ENCODE results near the gene ZNF48.

ZNF48 gene

DNA sequence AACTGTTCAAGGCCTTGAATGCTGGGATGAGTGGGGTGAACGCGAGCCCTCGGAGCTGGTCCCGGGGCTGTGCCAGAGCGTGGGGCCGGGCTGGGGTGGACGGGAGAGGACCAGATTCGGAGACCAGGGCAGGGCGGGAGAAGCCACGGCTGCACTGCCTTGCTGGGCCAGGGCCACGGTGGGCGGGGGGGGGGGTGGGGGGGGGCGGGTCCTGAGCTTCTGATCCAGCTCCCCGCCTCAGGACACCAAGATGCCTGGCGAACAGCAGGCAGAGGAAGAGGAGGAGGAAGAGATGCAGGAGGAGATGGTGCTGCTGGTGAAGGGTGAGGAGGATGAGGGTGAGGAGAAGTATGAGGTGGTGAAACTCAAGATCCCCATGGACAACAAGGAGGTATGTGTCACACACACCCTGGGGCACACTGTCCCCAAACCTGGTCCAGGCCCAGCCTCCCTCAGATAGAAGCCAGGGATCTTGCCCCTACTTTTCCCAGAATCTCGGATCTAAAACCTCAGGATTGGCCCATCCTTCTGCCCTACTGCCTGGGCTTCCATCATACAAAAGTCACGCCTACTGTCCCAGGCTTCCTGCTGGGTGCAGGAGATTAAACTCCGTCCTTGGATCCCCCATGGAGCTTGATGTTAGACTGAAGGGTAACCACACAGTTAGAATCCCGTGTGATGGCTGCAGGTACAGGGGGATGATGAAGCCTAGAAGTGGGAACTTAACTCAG lies 12.7 kb downstream of the ZNF48 start:
- Histone ChIP-seq H3K4me2 (ENCODE audit: low read length) (peak overlapping the region; percentile 79), H3K4me1 (ENCODE audit: low read length) (peaks cover 22% of the 10 kb centered on the region), H3K4me3 (ENCODE audit: low read length) (peak overlapping the region; percentile 94), H3K79me2 (ENCODE audit: low read length) (peaks cover 8% of the 10 kb centered on the region; the same call in 1 of the 2 replicates), H3K27ac (ENCODE audit: low read length) (no peak overlapping the region; the same call in 1 of the 2 replicates), H3K27me3 (ENCODE audit: low read depth, low read length) (no peaks in the 10 kb centered on the region), H2AFZ (ENCODE audit: low read depth, low read length) (no peak overlapping the region), H3K9me3 (ENCODE audit: insufficient read depth, low read length) (no peaks in the 10 kb centered on the region), H3K36me3 (replicated peaks; ENCODE audit: low read depth, low read length) (peaks cover 10% of the 10 kb centered on the region), H3K9ac (ENCODE audit: low read length) (peak overlapping the region; percentile 84), H4K20me1 (ENCODE audit: insufficient read depth, low read length) (no peaks in the 10 kb centered on the region)
- no peak for TF ChIP-seq EZH2phosphoT487 (IDR thresholded peaks at IDR 0.05; ENCODE audit: low read depth)
- TF ChIP-seq, protein P1, sequence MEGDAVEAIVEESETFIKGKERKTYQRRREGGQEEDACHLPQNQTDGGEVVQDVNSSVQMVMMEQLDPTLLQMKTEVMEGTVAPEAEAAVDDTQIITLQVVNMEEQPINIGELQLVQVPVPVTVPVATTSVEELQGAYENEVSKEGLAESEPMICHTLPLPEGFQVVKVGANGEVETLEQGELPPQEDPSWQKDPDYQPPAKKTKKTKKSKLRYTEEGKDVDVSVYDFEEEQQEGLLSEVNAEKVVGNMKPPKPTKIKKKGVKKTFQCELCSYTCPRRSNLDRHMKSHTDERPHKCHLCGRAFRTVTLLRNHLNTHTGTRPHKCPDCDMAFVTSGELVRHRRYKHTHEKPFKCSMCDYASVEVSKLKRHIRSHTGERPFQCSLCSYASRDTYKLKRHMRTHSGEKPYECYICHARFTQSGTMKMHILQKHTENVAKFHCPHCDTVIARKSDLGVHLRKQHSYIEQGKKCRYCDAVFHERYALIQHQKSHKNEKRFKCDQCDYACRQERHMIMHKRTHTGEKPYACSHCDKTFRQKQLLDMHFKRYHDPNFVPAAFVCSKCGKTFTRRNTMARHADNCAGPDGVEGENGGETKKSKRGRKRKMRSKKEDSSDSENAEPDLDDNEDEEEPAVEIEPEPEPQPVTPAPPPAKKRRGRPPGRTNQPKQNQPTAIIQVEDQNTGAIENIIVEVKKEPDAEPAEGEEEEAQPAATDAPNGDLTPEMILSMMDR (IDR thresholded peaks at IDR 0.05; ENCODE audit: low read depth, low read length): no peak

DNA sequence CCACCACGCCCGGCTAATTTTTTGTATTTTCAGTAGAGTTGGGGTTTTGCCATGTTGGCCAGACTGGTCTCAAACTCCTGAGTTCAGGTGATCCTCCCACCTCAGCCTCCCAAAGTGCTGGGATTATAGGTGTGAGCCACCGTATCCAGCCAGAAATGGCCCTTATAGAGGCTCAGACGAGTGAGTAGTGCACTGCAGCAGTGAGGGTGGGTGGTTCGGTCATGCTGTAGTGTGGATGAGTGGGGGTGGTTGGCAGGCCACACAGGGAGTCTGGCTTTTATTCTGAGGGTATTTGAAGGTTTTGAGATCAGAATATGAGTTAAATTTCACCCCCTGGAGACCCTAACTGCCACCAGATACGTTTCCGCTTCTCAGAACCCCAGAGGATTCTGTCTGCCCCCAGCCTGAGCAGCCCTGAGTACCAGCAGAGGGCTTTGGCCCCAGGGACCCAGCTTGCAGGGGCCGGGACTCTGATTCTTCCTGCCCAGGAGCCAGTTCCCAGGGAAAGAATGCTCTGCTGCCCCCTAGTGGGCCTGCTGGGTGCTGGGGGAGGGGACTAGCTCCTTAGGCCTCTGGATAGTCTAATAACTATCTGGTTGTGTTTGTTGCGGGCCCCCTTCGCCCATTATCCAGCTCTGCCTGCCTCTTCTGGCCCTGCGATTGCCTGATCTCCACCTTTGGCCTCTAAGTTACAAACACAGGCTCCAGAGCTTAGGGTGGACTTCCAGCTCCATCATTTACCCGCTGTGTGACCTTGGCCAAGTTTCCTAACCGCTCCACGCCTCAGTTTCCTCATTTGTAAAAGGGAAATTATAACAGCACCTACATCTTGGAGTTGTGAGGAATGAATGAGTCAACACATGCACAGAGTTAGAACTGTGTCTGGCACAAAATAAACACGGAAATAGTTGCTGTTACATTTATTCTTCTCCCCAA lies 14.2 kb downstream of the ZNF48 start:
- no peaks in the 10 kb centered on the region for H4K20me1 ChIP-seq (ENCODE audit: insufficient read depth, low read length)
- H3K27me3 ChIP-seq (ENCODE audit: low read depth, low read length): no peaks in the 10 kb centered on the region
- H3K4me3 ChIP-seq (ENCODE audit: low read length): no peak overlapping the region
- peaks cover 15% of the 10 kb centered on the region for H3K36me3 ChIP-seq (replicated peaks; ENCODE audit: low read depth, low read length)
- peak overlapping the region; percentile 34 for H3K4me2 ChIP-seq (ENCODE audit: low read length)
- H3K9me3 ChIP-seq (ENCODE audit: insufficient read depth, low read length): no peaks in the 10 kb centered on the region
- H2AFZ ChIP-seq (ENCODE audit: low read depth, low read length): no peak overlapping the region
- no peak for TF ChIP-seq EZH2phosphoT487 (IDR thresholded peaks at IDR 0.05; ENCODE audit: low read depth)
- TF ChIP-seq, protein P1 (IDR thresholded peaks at IDR 0.05; ENCODE audit: low read depth, low read length): peak; percentile 89
- H3K27ac ChIP-seq (ENCODE audit: low read length): peak overlapping the region; percentile 40; the same call in 1 of the 2 replicates
- peaks cover 8% of the 10 kb centered on the region; the same call in 1 of the 2 replicates for H3K79me2 ChIP-seq (ENCODE audit: low read length)
- H3K9ac ChIP-seq (ENCODE audit: low read length): no peak overlapping the region; the same call in 1 of the 2 replicates
- H3K4me1 ChIP-seq (ENCODE audit: low read length): peaks cover 34% of the 10 kb centered on the region

DNA sequence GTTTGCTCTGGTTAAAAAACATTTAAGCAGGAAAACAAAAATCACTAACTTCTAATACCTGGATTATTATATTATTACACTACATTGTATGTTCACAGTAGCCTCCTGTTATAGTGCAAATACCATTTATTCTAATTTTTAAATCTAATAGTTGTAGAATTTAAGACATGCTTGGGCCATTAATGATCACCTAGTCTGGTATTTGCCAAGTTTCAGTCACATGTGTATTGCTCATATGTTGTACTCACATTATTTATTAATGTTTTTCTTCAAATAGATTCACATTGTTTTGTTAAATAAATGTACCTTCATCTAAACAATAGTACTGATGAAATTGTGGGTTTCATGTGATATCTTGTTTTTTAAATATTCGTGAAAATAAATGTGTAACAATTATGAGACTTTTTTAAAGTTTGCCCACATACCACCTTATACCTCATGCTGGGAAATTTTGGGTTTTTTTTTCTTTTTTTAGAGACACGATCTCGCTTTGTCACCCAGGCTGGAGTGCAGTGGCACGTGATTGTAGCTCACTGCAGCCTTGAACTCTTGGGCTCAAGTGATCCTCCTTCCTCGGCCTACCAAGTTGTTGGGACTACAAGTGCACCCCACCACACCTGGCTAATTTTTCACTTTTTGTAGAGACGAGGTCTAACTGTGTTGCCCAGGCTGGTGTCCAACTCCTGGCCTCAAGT lies 18.0 kb downstream of the ZNF48 start:
- H3K4me3 ChIP-seq (ENCODE audit: low read length): no peak overlapping the region
- peaks cover 30% of the 10 kb centered on the region for H3K79me2 ChIP-seq (ENCODE audit: low read length)
- no peaks in the 10 kb centered on the region for H3K9me3 ChIP-seq (ENCODE audit: insufficient read depth, low read length)
- peaks cover 27% of the 10 kb centered on the region for H3K4me1 ChIP-seq (ENCODE audit: low read length)
- no peaks in the 10 kb centered on the region for H3K27me3 ChIP-seq (ENCODE audit: low read depth, low read length)
- H3K4me2 ChIP-seq (ENCODE audit: low read length): no peak overlapping the region
- peaks cover 5% of the 10 kb centered on the region; the same call in 1 of the 2 replicates for H4K20me1 ChIP-seq (ENCODE audit: insufficient read depth, low read length)
- H3K9ac ChIP-seq (ENCODE audit: low read length): no peak overlapping the region
- H3K36me3 ChIP-seq (replicated peaks; ENCODE audit: low read depth, low read length): peaks cover 27% of the 10 kb centered on the region
- peak overlapping the region; percentile 5; the same call in 1 of the 2 replicates for H3K27ac ChIP-seq (ENCODE audit: low read length)
- no peak for TF ChIP-seq EZH2phosphoT487 (IDR thresholded peaks at IDR 0.05; ENCODE audit: low read depth)
- TF ChIP-seq, protein P1 (IDR thresholded peaks at IDR 0.05; ENCODE audit: low read depth, low read length): no peak
- no peak overlapping the region for H2AFZ ChIP-seq (ENCODE audit: low read depth, low read length)
